Activated CD4-positive, CD25-positive, alpha-beta regulatory T cell treated with anti-CD3 and anti-CD28 coated beads, Interleukin-2, amount 50 U/mL, for 72 hours (primary cell): Measurements from ENCODE around the gene CMTR1.

Experiments used
- DNase-seq: peaks from one replicate; pipeline ENCODE4 v3.0.0; 2021

CMTR1 gene

DNA sequence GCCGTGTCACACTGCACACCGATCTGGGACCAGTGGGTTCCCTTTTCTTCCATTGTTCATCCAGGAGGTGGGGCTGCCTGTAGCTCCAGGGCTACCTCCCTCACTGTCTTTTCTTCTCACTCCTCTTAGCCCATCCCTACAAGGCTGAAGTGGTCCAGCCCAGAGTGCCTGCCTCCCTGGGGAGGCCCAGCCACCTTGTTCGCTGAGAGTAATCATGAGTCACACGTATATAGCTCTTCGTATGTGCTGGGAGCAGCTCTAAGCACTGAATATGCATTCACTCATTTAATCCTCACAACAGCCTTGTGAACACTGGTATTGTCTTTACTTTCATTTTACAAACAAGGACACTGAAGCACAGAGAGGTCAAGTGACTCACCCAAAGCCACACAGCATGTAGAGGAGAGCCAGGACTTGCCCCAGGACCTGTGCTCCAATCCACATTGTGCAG is 81.3 kb downstream of the CMTR1 start:
- no peak for DNase-seq

DNA sequence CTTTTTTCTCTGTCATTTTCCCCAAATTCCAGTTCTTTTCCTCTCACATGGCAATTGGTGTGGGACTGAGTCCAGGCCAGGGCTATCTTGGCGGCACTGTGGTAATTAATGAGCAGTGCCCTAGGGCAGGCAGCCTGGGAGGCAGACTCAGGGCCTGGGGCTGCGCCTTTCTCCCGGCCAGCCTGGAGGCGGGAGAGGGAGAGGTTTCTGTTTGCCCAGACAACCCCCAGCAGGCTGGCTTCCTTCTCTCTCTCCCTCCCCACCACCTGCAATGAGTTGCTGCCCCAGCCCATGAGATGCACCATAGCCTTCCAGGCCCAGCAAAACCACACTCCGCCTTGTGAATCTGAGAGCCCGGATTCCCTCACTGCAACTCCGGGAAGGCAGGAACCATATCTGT is 81.8 kb downstream of the CMTR1 start:
- no peak for DNase-seq

DNA sequence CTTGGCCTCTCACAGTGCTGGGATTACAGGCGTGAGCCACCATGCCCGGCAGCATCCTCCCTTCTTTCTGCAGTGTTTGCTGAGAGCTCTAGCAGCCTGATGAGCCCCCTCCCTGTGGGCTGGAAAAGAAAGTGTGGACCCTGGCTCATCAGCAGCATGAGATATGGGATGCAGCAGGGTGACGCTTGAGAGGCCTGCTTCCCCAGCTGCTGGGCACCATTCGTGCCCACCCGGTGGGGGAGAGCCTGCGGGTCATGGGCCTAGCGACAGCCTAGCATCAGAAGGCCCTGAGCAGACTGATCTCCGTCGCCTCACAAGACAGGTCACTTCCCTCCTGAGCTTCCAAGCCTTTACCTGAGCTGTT is 82.7 kb downstream of the CMTR1 start:
- DNase-seq = no peak

DNA sequence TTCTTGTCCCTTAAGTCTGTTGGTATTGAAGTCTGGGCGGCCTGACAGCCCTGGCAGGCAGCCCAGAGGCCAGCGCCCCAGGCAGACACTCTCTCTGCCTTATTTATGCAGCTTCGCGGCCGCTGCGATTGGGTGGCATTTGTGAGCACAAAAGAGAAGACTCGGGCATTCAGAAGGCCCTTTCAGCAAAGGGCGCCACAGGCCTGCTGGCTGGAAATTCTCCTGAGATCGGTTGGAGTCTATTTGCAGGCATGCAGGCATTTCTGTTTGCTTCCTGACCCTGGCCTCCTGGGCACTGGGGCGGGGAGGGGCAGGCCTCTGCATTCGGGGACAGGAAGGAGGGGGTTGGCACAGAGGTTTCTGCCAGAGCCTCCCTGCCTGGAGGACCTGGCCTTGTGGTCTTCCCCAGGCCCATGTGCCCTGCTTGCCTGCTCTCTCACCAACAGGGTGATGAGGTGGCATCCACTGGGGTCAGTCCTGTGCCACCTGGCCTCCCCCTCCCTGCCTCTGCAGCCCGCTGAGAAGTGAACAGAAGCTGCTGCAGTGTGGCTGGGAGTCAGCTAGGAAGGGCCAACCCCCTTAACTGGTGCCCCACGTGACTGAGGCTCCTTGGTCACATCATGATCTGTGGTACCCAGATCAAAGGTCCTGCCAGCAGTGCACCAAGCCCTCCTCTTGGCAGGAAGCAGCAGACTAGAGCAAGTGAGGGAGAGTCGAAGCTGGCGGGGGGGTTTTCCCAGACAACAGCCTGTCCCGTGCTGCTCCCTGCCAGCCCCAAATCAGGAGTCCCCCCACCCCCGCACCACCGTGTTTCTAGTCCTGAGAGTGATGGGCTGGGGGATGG is 83.3 kb downstream of the CMTR1 start:
- peak; percentile 77 for DNase-seq

DNA sequence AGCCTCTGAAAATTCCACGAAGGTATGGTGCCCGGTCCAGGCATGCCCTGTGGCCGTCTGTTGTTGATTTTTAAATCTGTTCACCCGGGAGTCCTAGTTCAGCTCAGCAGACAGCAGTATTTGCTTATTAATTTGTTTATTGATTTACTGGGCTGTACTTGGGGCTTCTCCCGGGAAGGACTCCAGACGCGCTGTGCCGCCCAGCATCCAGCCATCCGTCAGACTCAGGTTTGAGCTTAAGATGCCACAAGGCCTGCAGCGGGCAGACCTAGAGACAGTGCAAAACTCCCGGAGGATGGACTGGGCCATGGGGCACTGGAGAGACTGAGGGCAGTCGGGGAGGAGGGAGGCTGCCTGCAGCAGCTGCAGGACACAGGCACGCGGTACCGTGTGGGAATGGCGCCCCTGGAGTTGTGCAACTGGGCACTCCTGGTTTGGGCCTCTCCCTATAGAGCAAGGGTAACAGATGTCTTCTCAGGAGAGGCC is 83.9 kb downstream of the CMTR1 start:
- no peak for DNase-seq

DNA sequence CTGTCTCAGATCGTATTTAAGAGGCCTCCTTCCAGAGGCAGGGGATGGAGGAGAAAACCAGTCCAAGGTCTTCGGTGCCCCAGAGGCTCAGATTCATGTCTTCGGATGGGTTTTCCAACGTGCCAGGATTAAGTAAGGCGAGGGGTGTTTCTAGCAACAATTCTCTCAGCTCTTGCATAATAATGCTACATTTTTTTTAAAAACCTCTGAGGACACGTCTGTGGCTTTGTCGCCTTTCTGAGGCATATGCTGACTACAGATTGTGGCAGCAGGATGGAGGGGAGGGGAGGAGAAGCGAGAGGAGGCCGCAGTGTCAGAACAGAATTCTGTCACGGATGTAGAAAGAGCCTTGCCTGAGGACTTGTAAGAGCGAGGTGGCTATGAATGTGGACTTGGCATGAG is 84.4 kb downstream of the CMTR1 start:
- peak; percentile 63 for DNase-seq

DNA sequence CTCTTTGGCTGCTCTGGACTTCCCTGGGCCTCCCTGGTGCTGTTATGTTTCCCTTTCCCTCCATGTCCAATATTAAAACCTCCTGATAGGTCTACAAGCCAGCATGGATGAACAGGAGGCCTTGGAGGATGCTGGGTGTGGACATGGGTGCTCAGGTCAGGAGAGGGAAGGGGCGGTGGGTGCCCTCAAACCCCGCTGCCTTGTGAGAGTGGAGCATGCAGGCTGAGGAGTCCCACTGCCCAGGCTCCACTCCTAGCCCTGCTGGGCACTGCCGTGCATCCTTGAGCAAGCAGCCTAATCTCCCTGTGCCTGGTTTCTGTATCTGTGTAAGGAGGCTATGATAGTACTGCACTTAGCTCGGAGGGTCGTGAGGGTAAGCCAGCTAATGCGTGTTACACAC is 85.1 kb downstream of the CMTR1 start:
- DNase-seq = no peak

DNA sequence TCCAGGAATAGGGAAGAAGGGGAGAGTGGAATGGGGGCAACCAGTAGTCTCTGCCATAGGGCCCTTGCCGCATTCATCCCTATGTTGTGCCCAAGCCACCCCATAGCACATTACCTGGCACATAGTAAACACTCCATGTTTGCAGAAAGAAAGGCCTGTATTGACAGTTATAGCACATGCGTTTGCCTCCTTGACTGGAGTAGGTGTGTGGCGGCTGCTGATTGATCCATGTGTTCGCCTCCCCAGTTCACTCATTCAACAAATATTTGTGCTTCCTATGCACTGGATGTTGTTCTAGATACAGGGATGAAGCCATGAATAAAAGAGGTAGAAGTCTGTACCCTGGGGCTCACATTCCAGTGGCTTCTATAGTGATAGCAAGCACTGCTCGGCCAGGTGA is 86.4 kb downstream of the CMTR1 start:
- DNase-seq = no peak

DNA sequence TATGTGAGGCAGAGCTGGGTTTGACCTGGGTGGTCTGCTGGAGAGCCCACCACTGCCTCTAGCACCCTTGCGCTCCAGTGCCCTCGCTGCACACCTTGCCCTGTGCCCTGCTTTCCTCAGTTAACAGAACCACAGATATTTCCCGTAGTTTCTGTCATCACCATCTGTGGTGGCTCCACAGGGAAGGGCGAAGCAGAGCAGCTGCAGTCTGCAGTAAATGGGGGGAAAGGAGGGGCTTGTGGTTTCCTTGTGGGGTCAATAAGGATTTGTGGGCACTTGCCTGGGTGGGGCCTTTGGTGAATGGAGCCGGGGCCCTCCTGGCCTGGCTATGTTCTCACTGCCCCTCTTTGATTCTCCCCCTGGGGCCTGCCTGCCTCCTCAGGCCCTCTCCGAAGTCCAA is 87.9 kb downstream of the CMTR1 start:
- no peak for DNase-seq

DNA sequence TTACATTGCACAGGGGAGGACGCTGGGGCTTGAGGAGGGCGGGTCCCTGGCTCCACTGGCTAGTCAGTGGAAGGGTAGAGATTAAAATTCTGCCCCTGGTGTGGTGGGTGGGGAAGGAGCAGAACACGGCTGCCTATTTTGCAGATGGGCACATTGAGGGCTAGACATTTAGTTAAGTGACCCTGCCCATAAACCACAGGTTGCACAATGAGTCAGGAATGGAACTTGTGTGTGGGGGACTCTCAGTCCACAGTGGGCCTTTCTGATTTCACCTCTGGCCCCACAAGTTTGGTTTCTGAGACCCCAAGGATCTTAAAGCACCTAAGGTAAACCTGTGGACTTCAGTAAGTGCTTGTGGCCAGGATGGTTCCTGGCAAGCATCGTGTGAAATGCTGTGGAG is 88.7 kb downstream of the CMTR1 start:
- DNase-seq = no peak

DNA sequence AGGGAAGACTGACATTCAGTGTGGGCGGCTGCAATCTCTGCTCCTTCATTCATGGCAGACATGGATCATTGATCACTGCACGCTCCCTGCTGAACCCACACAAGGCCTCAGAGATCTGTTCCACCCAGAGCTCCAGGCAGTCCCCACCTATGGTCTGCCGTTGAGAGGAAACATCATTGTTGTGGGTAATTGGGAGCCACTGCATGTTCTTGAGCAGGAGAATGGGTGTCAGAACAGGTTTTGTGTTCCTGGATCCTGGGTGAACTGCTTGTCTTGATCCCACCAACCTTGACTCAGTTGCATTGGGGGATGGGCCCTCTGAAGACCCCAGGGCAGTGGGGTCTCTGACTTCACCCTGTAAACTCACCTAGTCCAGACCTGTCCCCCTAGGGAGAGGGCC is 89.8 kb downstream of the CMTR1 start:
- no peak for DNase-seq

DNA sequence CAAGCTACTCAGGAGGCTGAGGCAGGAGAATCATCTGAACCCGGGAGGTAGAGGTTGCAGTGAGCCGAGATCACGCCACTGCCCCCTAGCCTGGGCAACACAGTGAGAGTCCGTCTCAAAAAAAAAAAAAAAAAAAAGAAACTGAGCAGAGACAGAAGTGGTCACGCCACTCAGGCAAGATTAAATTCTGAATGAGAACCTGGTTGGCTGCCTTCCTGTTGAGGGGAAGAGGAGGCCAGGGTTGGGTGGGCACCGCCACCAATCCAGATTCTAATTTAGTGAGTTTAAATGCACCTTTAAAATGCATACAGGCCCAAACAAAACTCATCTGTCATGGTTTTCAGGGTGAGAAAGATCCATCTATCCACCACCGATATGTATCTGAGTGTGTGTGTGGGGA is 90.4 kb downstream of the CMTR1 start:
- no peak for DNase-seq

DNA sequence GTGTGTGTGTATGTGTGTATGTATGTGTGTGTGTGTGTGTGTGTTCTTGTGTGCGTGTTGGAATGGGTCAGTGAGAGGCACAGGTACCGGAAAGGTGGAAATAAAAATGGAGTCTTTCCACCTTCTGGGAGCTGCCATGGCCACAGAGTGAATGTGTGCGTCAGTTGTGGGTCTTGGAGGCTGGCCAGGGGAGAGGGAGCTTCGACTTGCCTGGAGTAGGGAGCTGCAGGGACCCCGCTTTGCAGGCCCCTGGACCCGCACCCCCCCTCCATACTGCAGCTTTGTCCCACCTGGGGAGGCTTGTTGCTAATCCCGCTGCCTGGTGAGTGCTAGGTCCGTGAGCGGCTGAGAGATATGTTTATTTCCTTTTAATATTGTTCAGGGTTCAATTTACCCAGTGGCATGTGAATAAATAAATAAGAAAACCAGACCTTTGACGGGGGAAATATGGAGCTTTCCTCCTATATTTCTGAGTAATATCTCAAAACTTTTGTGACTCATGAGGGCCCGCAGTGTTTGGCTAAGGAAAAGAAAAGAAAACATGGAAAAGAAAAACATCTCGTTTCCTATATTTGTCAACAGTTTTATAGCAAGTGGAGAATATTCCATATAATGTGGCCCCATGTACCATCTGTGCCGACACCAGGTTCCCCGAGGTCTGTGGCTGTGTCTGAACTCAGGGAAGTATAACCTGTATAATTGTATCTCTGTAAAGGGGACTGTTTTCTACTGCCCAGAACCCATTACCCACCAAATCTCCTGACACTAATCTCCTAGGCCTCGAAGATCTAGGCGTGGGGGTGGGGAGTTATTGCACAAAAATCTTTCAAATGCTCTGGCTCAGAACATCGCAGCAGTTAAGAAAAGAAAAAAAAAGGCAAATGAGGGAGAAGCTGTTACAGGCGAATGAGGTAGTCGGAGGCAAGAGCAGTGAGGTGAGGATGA is 91.3 kb downstream of the CMTR1 start:
- no peak for DNase-seq

DNA sequence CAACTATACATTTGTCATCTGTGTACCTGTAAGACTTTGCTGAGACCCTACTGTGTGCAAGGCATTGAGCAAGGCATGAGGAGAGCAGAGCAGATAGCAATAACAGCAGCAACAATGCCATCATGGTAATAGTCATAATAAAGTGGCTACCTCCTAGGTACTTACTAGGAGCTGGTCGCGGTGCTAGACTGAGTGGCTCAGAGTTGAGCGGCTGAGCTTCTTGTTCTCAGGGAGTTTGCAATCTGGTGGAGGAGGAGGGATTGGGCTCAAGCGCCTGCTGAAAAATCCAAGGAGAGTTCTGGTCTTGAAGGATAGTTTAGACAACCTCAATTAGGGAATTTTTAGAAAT is 91.9 kb downstream of the CMTR1 start:
- no peak for DNase-seq

DNA sequence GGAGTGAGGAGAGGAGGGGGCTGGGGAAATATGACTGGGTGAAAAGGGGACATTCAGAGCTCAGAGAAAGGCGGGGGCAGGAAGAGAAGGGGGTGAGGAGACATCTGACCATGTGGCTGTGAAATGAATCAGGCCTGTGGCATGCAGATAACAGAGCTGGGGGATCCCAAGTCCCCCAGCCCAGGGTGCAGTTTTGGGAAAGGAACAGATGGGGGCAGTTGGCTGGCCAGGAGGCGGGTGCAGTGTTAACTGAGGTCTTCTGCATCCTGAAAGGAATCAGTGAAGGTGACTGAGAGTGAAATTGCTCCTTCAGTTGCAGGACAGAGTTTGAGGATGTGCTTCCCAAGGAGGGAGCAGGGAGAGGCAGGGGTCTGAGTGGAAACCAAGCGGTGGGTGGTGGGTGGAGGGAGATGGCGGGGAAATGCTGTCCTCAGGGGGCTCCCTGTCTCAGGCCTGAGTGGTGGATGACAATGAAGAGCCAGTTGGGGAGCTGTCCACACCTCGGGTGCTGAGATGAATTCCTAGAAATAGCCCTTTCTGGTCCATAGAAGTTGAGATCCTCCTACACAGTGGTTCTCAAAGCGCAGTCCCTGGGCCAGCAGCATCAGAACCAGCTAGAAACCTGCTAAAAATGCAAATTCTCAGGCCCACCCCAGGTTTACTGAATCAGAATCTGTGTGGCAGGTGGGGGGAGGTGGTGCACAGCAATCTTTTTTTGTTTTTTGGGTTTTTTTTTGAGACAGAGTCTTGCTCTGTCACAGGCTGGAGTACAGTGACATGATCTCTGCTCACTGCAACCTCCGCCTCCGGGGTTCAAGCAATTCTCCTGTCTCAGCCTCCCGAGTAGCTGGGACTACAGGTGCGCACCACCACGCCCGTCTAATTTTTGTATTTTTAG is 92.7 kb downstream of the CMTR1 start:
- no peak for DNase-seq

DNA sequence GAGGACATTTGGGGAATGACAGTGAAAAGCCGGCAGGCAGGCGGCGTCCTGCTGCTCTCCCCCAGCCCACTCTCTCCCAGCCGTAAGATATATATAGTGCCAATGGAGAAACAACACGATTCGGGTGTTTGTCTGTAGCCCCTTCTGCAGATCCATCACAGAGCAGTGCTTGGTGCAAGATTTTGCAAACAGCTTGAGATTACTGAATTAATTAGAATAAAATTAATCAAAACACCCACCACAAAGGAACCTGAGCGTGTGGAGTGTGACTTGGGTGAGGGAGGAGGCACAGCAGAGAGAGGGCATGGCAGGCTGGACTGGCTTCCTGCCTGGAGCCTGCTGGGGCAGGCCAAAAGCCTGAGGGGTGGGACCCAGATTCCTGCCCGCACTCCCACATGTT is 95.5 kb downstream of the CMTR1 start:
- no peak for DNase-seq

DNA sequence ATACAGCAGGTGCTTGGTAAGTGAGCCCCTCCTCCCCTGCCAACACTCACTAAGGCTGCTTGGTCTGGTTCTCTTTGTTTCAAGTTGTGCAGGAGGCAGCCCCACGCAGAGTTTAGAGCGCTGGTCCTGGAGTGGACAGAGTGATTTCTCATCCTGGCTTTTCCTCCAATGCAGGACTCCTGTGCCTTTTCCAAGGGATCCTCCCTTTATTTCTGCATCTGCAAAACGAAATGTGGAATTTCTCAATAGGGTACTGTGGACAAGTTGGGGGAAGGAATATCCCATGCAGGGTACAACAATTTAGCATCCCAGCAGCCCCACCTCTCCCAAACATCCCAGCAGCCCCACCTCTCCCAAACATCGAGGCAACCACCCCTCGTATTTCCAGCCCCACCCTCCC is 97.3 kb downstream of the CMTR1 start:
- no peak for DNase-seq

DNA sequence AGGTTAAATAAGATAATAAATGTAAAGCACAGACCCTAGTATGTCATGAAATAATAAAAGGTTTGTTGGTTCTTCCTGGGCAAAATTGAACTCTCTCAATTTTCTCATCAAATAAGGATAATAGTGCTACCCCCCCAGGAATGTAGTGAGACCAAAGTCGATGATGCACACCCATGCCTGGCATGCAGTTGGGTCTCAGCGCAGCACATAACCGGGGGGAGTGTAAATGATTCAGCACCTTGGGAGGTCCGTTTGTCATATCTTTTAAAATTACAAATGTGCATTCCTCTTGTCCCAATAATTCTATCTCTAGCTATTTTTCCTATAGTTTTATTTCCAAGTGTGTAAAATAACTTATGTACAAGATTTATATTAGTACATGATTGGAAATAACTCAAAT is 98.0 kb downstream of the CMTR1 start:
- no peak for DNase-seq
